K562 (cell line): ENCODE results near the gene SLC16A6. TPM values are rescaled to one million over a fixed set of nuclear protein-coding genes. Genes with fewer than 3 reads are reported as not detected.

Experiments
- CCNT2 ChIP-seq: IDR thresholded peaks from 2 replicates; pipeline ENCODE4 v1.6.1; 2011; ENCODE audit warnings: borderline replicate concordance, low read depth, mild to moderate bottlenecking, moderate library complexity, mixed read lengths, low read length; ENCODE audit not compliant: insufficient read length; ENCODE audit errors: extremely low read depth
- ERF ChIP-seq: fragments of 450-650 bp; formaldehyde crosslinking; IDR thresholded peaks from 2 replicates; pipeline ENCODE4 v1.4.0; 2020; ENCODE audit warnings: mild to moderate bottlenecking, mixed read lengths
- FOXJ2 ChIP-seq: fragments of 200-800 bp; sonication (Bioruptor generic); IDR thresholded peaks from 2 replicates; pipeline ENCODE4 v1.6.1; 2016; ENCODE audit warnings: missing genetic modification characterization, missing compliant biosample characterization
- FOXP1 ChIP-seq: sonication (generic); formaldehyde crosslinking; IDR thresholded peaks from 2 replicates; pipeline ENCODE4 v1.8.0; 2022; ENCODE audit warnings: mild to moderate bottlenecking, missing genetic modification reagents
- HNRNPUL1 ChIP-seq: fragments of 200-400 bp; formaldehyde crosslinking; IDR thresholded peaks from 2 replicates; pipeline ENCODE4 v1.6.1; 2017; ENCODE audit warnings: low read length
- JUN ChIP-seq, 2 experiments: sonication (generic) in 1 of 2; formaldehyde crosslinking in 1 of 2; IDR thresholded peaks; 2 replicates each; pipeline versions ENCODE4 v1.6.1 to v1.8.0; 2012 to 2022; ENCODE audit warnings: borderline replicate concordance in 2 of 2, mild to moderate bottlenecking in 2 of 2, improper control_type of control experiment in 1 of 2, low read depth in 1 of 2, low read length in 1 of 2, missing genetic modification reagents in 1 of 2
- KLF16 ChIP-seq: IDR thresholded peaks from 2 replicates; pipeline ENCODE4 v1.6.1; 2016; ENCODE audit warnings: antibody characterized with exemption
- KLF6 ChIP-seq: fragments of 250-450 bp; sonication (Bioruptor Pico); IDR thresholded peaks from 2 replicates; pipeline ENCODE4 v1.4.0; 2020; ENCODE audit warnings: mild to moderate bottlenecking, moderate library complexity, borderline replicate concordance
- LCOR ChIP-seq: sonication (generic); formaldehyde crosslinking; IDR thresholded peaks from 2 replicates; pipeline ENCODE4 v1.8.0; 2022; ENCODE audit warnings: mild to moderate bottlenecking, missing genetic modification reagents
- MEF2A ChIP-seq: IDR thresholded peaks from 2 replicates; pipeline ENCODE4 v1.6.1; 2011; ENCODE audit warnings: low read depth, mild to moderate bottlenecking, low read length, moderate library complexity; ENCODE audit not compliant: control insufficient read depth
- NBN ChIP-seq: fragments of 450-650 bp; IDR thresholded peaks from 2 replicates; pipeline ENCODE4 v1.6.1; 2016; ENCODE audit warnings: low read depth, mild to moderate bottlenecking
- NCOA1 ChIP-seq: fragments of 450-650 bp; IDR thresholded peaks from 2 replicates; pipeline ENCODE4 v1.6.1; 2016; ENCODE audit warnings: low read depth
- POLR2AphosphoS2 ChIP-seq: IDR thresholded peaks from 2 replicates; pipeline ENCODE4 v1.6.1; 2012; ENCODE audit warnings: low read length, improper control_type of control experiment
- ZBTB26 ChIP-seq: fragments of 450-650 bp; formaldehyde crosslinking; IDR thresholded peaks from 2 replicates; pipeline ENCODE4 v1.4.0; 2022; ENCODE audit warnings: missing genetic modification characterization
- ZNF263 ChIP-seq: sonication (generic); formaldehyde crosslinking; IDR thresholded peaks from 2 replicates; pipeline ENCODE4 v1.8.0; 2022; ENCODE audit warnings: mild to moderate bottlenecking, missing genetic modification reagents, borderline replicate concordance
- ZNF586 ChIP-seq: fragments of 450-650 bp; formaldehyde crosslinking; conservative IDR thresholded peaks from 2 replicates; pipeline ENCODE4 v1.4.0; 2020; ENCODE audit warnings: mild to moderate bottlenecking, moderate library complexity
- polyA plus RNA-seq, 8 experiments: library from polyadenylated mRNA; depleted of rRNA in 4 of 8; stranded (reverse) in 5 of 8; unstranded in 3 of 8; fragments of >200 nt; fragmentation: Nextera tagmentation in 2 of 8; fragmentation: Illumina TruSeq in 1 of 8; extraction: Ambion mirVana in 2 of 8; extraction: Trizol in 1 of 8; gene quantifications; 2 replicates each; pipeline versions ENCODE4 v1.2.1 to v1.2.3, GENCODE V29; 2011 to 2014; ENCODE audit warnings: inconsistent platforms in 1 of 8, missing spikeins in 1 of 8
- total RNA-seq, 7 experiments: library from RNA; depleted of rRNA in 6 of 7; stranded (reverse); fragments of >200 nt in 6 of 7; fragmentation: Illumina TruSeq in 2 of 7; extraction: Trizol in 2 of 7; gene quantifications; 2 replicates each; pipeline versions ENCODE4 v1.2.1 to v1.2.3, GENCODE V29; 2011 to 2021; ENCODE audit warnings: low replicate concordance in 1 of 7
- TF ChIP-seq, protein P1 (sequence below): fragments of 250-450 bp; sonication (Bioruptor Pico); IDR thresholded peaks from 2 replicates; pipeline ENCODE4 v1.8.0; 2021; ENCODE audit warnings: mild to moderate bottlenecking, moderate library complexity
- TF ChIP-seq, protein P2 (sequence below): fragments of 250-450 bp; sonication (Bioruptor Pico); IDR thresholded peaks from 2 replicates; pipeline ENCODE4 v1.8.0; 2021; ENCODE audit warnings: moderate library complexity, mild to moderate bottlenecking, inconsistent platforms

The SLC16A6 gene
- total and polyA plus RNA-seq, 9 of the 15 experiments (the other 6 are each of a cell fraction or from before 2014, with no cell fraction given): 0.05 to 0.31 (median 0.15) TPM

- TF ChIP-seq JUN (IDR thresholded peaks at IDR 0.05; ENCODE audit: borderline replicate concordance, low read depth, low read length): no peak
- TF ChIP-seq JUN (CRISPR knock-in tag; IDR thresholded peaks at IDR 0.05; ENCODE audit: borderline replicate concordance): peak; percentile 81; the same call in 1 of the 2 replicates
- TF ChIP-seq POLR2AphosphoS2: no peak
- TF ChIP-seq NCOA1: no peak; the same call in 1 of the 2 replicates
- TF ChIP-seq LCOR (CRISPR knock-in tag): peak; percentile 57; the same call in 1 of the 2 replicates
- TF ChIP-seq CCNT2: peak; percentile 85
- TF ChIP-seq MEF2A: no peak
- TF ChIP-seq KLF6 (CRISPR knock-in tag): no peak
- TF ChIP-seq, protein P1, sequence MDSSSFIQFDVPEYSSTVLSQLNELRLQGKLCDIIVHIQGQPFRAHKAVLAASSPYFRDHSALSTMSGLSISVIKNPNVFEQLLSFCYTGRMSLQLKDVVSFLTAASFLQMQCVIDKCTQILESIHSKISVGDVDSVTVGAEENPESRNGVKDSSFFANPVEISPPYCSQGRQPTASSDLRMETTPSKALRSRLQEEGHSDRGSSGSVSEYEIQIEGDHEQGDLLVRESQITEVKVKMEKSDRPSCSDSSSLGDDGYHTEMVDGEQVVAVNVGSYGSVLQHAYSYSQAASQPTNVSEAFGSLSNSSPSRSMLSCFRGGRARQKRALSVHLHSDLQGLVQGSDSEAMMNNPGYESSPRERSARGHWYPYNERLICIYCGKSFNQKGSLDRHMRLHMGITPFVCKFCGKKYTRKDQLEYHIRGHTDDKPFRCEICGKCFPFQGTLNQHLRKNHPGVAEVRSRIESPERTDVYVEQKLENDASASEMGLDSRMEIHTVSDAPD (CRISPR knock-in tag): no peak
- TF ChIP-seq HNRNPUL1: no peak
- TF ChIP-seq ZBTB26 (CRISPR knock-in tag): no peak
- no peak for TF ChIP-seq FOXJ2 (tag)
- peak; percentile 43; the same call in 1 of the 2 replicates for TF ChIP-seq ZNF263 (CRISPR knock-in tag)
- no peak for TF ChIP-seq NBN
- TF ChIP-seq FOXP1 (CRISPR knock-in tag): peak; percentile 95
- 0 out of 2 replicates have a peak, but pooled peaks have one; percentile 37 for TF ChIP-seq ERF (CRISPR knock-in tag)
- TF ChIP-seq KLF16: no peak
- TF ChIP-seq ZNF586 (CRISPR knock-in tag): no peak
- TF ChIP-seq, protein P2, sequence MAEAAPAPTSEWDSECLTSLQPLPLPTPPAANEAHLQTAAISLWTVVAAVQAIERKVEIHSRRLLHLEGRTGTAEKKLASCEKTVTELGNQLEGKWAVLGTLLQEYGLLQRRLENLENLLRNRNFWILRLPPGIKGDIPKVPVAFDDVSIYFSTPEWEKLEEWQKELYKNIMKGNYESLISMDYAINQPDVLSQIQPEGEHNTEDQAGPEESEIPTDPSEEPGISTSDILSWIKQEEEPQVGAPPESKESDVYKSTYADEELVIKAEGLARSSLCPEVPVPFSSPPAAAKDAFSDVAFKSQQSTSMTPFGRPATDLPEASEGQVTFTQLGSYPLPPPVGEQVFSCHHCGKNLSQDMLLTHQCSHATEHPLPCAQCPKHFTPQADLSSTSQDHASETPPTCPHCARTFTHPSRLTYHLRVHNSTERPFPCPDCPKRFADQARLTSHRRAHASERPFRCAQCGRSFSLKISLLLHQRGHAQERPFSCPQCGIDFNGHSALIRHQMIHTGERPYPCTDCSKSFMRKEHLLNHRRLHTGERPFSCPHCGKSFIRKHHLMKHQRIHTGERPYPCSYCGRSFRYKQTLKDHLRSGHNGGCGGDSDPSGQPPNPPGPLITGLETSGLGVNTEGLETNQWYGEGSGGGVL (CRISPR knock-in tag): no peak
Measured at GRCh38 chr17:68247445-68248198, 43.3 kb downstream of the SLC16A6 start, which contains the start of gene AMZ2 (continued).
